HG03108 (cell line): Measurements from ENCODE around the gene COL13A1.

Source experiments
- ATAC-seq: cut with Tn5 transposase; IDR thresholded peaks from one replicate; pipeline ENCODE4 v1.9.1; 2021; ENCODE audit warnings: moderate library complexity; ENCODE audit not compliant: unreplicated experiment

The COL13A1 gene

DNA sequence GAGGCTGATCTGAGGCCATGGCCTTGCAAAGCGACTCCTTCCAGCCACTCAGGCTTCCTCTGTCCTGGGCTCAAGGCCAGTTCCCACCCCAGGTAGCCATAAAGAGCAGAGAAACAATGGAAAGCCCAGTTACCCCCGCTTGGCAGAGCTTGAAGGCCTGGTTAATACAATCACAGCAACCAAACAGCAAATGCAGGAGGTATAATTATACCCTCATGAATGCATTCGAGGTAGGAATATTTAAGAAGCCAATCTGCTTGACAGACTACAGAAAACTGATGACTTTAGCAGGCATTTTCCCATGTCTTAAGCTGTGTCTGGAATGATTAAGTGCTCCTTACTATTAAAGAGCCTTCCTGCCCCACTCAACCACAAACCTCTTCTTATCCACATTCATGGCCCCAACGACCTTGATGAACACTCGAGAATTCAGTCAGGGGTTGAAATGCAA, 136.9 kb downstream of the COL13A1 start:
- no peak for ATAC-seq

- no peak for ATAC-seq
Measured at GRCh38 chr10:69939061-69939460, 137.4 kb downstream of the COL13A1 start.

GRCh38 chr10:69939481-69939880, 137.8 kb downstream of the COL13A1 start:
- ATAC-seq: no peak

GRCh38 chr10:69941730-69942129, 140.0 kb downstream of the COL13A1 start:
- ATAC-seq: no peak

- no peak for ATAC-seq
Measured at GRCh38 chr10:69943292-69943820, 141.7 kb downstream of the COL13A1 start.

GRCh38 chr10:69944761-69945160, 143.1 kb downstream of the COL13A1 start:
- ATAC-seq: no peak

- no peak for ATAC-seq
Measured at GRCh38 chr10:69948261-69948660, 146.6 kb downstream of the COL13A1 start.

- no peak for ATAC-seq
Measured at GRCh38 chr10:69949770-69950169, 148.1 kb downstream of the COL13A1 start.

GRCh38 chr10:69951658-69952057, 150.0 kb downstream of the COL13A1 start:
- no peak for ATAC-seq

DNA sequence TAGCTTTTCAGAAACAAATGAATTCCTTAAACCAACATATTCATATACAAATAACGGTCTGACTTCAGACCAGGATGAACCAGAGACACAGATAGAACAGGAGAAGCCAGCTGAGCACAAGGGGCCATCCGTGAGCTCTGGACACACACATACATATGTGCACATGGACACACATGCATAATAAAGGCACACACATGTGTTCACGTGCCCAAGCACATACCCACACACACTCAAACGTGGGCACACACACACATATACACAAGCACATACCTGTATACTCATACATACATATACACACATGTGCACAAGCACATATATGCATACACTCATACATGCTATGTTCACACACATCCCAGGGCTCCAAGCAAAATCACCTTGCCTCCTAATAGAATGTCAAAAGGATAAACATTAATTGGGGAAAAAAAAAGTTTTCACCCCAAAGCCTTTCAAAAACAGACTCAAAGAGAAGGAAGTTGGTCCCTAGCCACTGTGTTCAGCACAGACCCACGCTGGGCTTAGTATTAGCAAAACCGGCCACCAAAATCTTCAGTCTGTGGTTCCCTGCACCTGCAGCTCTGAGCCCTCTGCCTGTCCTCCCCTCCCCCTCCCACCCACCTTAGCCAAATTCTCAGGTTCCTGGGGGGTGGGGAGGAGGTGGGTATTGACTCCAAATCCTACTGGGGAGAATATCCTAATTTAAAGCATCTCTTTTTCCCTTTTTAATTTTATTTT, 150.5 kb downstream of the COL13A1 start:
- ATAC-seq: no peak

DNA sequence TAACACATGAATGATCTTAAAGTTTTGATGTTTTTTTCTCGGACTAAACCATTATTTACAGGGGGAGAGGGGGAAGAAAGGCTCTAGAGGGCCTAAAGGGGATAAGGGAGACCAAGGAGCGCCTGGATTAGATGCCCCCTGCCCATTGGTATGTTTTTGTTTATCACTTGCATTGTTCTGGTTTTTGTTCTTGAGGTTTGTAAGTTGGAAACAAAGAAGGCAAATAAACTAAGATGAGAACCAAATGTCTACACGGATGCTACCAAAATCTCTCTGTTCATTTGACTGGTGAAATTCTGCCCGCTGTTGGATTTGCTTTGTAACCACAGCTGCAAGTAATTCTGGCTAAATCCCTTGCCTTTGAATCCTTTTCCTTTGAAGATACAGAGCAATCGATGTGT, 151.1 kb downstream of the COL13A1 start:
- ATAC-seq: no peak

DNA sequence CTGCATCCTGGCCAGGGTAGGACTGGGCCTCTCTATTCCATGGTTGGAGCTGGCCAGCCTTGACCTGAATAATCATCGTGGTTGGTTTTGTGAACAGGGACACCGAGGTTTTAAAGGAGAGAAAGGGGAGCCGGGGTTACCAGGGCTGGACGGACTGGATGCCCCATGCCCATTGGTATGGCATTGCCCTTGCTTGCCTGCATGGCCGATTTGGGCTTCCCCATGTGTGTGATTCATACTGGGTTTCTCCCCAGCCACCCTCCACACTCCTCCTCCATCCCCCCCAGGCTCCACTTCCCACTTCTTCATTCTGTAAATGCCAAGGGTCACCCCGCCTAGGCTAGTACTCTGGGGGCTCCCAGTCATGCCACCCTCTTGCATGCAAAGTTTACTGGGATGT, 152.1 kb downstream of the COL13A1 start:
- ATAC-seq: no peak

GRCh38 chr10:69955211-69955805, 153.6 kb downstream of the COL13A1 start:
- no peak for ATAC-seq

- ATAC-seq: no peak
Measured at GRCh38 chr10:69955897-69956740, 154.4 kb downstream of the COL13A1 start.

DNA sequence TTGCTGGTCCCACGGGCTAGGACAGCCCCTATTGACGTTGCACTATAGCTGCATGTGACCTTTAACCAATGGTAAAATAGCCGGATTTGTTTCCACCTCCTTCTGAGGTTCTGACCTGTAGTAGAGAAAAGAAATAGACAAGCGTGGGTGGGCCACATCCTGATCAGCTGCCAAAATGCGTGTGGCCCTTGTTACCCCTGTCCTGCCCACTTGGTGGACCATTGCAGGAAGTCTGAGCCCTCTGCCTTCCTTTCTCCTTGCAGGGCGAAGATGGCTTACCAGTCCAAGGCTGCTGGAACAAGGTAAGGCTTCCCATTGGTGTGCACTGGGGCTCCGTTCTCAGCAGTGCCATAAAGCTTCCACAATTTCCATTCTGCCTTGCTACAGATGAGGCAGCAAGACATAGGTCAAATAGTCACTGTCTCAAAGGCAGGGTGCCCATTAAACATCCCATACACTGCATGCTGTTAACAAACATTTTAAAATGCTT, 155.1 kb downstream of the COL13A1 start:
- ATAC-seq: no peak

GRCh38 chr10:69957241-69957885, 155.7 kb downstream of the COL13A1 start:
- ATAC-seq: no peak

GRCh38 chr10:69957886-69958555, 156.3 kb downstream of the COL13A1 start:
- ATAC-seq: no peak

- no peak for ATAC-seq
Measured at GRCh38 chr10:69958556-69958902, 156.8 kb downstream of the COL13A1 start.

GRCh38 chr10:69959911-69960310, 158.2 kb downstream of the COL13A1 start:
- ATAC-seq: no peak

- no peak for ATAC-seq
Measured at GRCh38 chr10:69960606-69960987, 158.9 kb downstream of the COL13A1 start.
